ENCODE results near the gene ABHD12B.

DNA sequence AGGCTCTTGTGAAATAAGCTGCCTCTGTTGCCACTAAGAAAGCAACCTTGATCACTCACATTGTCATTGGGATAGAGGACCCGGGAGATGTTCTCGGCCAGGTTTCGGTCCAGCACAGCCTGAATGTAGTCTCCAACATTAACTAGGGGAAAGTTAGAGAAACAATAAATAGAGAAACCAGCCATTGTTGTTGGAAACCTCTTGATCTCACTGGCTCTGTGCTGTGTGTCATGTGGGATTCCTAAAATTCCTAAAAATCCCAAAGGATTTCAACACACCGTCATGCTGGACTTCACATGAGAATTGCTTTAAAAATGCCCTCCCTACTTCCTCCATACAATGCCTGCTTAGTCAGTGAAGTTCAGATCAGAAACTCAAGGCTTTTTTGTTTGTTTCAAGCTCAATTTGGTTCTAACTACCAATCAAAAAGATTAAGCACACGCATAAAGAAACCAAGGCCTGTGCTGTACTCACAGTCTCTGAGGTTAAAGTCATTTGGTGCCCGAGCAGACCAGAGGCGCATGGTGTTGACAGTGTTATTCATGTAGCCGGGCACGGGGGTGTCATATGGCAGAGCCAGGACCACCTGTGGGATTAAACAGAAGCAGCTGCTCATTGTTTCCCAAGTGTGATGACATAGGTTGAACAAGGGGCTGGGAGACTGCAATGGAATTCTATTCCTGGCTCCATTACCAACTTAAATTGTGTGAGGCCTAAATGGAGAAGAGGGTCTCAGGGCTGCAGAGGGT is 48.8 kb downstream of the ABHD12B start:
- TF ChIP-seq POLR2AphosphoS5 (IDR thresholded peaks at IDR 0.05; ENCODE audit: low read depth) (no peak), EZH2 (IDR thresholded peaks at IDR 0.05; ENCODE audit: low read depth, unreplicated experiment) (no peak), EZH2phosphoT487 (IDR thresholded peaks at IDR 0.05; ENCODE audit: unreplicated experiment) (no peak)
- TF ChIP-seq, protein P1, sequence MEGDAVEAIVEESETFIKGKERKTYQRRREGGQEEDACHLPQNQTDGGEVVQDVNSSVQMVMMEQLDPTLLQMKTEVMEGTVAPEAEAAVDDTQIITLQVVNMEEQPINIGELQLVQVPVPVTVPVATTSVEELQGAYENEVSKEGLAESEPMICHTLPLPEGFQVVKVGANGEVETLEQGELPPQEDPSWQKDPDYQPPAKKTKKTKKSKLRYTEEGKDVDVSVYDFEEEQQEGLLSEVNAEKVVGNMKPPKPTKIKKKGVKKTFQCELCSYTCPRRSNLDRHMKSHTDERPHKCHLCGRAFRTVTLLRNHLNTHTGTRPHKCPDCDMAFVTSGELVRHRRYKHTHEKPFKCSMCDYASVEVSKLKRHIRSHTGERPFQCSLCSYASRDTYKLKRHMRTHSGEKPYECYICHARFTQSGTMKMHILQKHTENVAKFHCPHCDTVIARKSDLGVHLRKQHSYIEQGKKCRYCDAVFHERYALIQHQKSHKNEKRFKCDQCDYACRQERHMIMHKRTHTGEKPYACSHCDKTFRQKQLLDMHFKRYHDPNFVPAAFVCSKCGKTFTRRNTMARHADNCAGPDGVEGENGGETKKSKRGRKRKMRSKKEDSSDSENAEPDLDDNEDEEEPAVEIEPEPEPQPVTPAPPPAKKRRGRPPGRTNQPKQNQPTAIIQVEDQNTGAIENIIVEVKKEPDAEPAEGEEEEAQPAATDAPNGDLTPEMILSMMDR (conservative IDR thresholded peaks at IDR 0.05; ENCODE audit: low read depth in 2 of 2), result no peak
- TF ChIP-seq, protein P2, sequence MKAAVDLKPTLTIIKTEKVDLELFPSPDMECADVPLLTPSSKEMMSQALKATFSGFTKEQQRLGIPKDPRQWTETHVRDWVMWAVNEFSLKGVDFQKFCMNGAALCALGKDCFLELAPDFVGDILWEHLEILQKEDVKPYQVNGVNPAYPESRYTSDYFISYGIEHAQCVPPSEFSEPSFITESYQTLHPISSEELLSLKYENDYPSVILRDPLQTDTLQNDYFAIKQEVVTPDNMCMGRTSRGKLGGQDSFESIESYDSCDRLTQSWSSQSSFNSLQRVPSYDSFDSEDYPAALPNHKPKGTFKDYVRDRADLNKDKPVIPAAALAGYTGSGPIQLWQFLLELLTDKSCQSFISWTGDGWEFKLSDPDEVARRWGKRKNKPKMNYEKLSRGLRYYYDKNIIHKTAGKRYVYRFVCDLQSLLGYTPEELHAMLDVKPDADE (IDR thresholded peaks at IDR 0.05), result no peak

Measured in GM23338 (cell line).